Pancreas (tissue), 10 donors: ENCODE data around the gene LRRC23. TPM values are rescaled to one million over a fixed set of nuclear protein-coding genes. Genes with fewer than 3 reads are reported as not detected.
"Not testable (repeated sequence)": the region's sequence is repeated elsewhere in the genome, so short reads cannot be mapped to it uniquely, and the experiment has no call there.

Experiments
- ATAC-seq, 4 donors: fragments of 200-7000 bp; cut with Tn5 transposase; one replicate each; pipeline versions ENCODE4 v1.8.0 to v1.9.1; 2020; ENCODE audit warnings: mild to moderate bottlenecking in 4 of 4, moderate library complexity in 4 of 4
- DNase-seq, 6 donors: peaks; one replicate each; pipeline ENCODE4 v3.0.0-alpha.2; 2020
- FAIRE-seq: peaks from 2 replicates; lab custom pipeline; 2012; peaks lifted over from hg19 to GRCh38; lab: Jason Lieb, UNC
- H3K27ac ChIP-seq, 4 donors: fragments of 200-600 bp; sonication (generic); 1 replicate in 3 of 4; 2 replicates in 1 of 4; pipeline versions ENCODE4 v1.5.0 to v1.8.0; 2020
- H3K27me3 ChIP-seq, 4 donors: fragments of 200-600 bp; one replicate each; pipeline ENCODE4 v1.8.0; 2021
- H3K36me3 ChIP-seq, 3 donors: fragments of 200-600 bp; sonication (generic) in 1 of 3; one replicate each; pipeline versions ENCODE4 v1.5.0 to v1.8.0; 2020 to 2021
- H3K4me1 ChIP-seq, 3 donors: fragments of 200-600 bp; one replicate each; pipeline ENCODE4 v1.8.0; 2021
- H3K4me3 ChIP-seq, 4 donors: fragments of 200-600 bp; sonication (generic) in 2 of 4; one replicate each; pipeline versions ENCODE4 v1.5.0 to v1.8.0; 2020 to 2021
- H3K9me3 ChIP-seq, 4 donors: fragments of 200-600 bp; one replicate each; pipeline ENCODE4 v1.8.0; 2021
- WGBS, 2 donors: extraction: QIAGEN DNeasy Blood & Tissue Kit; methylation state at CpG; one replicate each; pipeline ENCODE4 v1.1.7; 2013; 5-methylcytosine and 5-hydroxymethylcytosine counted together
- intact Hi-C, 3 donors: fragments of 100-400 bp; cut with DNase I; formaldehyde crosslinking; loops; one replicate each; pipeline versions ENCODE4 v1.11.1 to v1.14.2; 2022
- polyA plus RNA-seq, 2 donors: library from polyadenylated mRNA; stranded (reverse); fragments of 200-250 nt; gene quantifications; one replicate each; pipeline ENCODE4 v1.2.3, GENCODE V29; 2013
- total RNA-seq, 6 donors: library from RNA; stranded (reverse); fragmentation: NEBNext Ultra II Directional in 4 of 6; extraction: Animal tissue kit (Norgen Biotek cat#: 25700) in 4 of 6; gene quantifications; one replicate each; pipeline versions ENCODE4 v1.2.1 to v1.2.4, GENCODE V29; 2021 to 2023
- TF ChIP-seq, protein P1 (sequence below), 4 donors: fragments of 200-600 bp; sonication (generic) in 3 of 4; IDR thresholded peaks; one replicate each; pipeline versions ENCODE4 v1.5.0 to v1.8.0; 2021; ENCODE audit warnings: antibody characterized with exemption in 4 of 4
- donor health status: healthy with polysubstance abuse.
- donor health status: DM: no; HTN: no; CAD: no; lungs with moderate emphysema.
- donor health status: DM: no; HTN: no; CAD: no.
- donor health status: control.
- donor health status: control.
- donor health status: Bipolar disorder and iron deficiency.
- donor health status: DM: yes; HTN: yes; CAD: no.
- donor health status: DM: no; HTN: no; CAD: no.
- donor health status: DM: no; HTN: no; CAD: no.
- donor health status: DM: yes; HTN: yes; CAD: no.

The LRRC23 gene
- total and polyA plus RNA-seq, 8 donors = 1.7 to 13.0 (median 3.8) TPM

DNA sequence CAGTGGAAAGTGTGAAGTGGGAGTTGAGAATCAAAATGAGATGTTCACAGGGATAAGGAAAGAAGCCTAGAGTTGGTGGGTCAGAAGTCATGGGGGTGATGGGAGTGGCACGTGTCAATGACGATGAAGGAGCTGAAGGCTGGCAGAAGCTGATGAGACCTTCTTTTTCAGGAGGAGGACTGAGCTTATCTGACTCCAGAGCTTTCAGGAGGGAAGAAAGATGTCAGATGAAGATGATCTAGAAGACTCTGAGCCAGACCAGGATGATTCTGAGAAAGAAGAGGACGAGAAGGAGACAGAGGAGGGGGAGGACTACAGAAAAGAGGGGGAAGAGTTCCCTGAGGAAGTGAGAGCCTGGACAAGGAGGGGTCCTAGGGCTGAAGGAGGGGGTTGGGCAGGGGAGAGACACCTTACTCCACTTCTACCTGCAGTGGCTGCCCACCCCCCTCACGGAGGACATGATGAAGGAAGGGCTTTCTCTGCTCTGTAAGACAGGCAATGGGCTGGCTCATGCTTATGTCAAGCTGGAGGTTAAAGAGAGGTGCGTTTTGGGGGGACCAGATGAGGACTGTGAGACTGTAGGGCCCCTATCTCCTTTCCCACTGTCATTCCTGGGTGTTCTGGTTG is 905 bp downstream of the LRRC23 start:
- H3K4me1 ChIP-seq = peaks cover 0 to 7% (median 4%) of the 10 kb centered on the region in 3 donors
- H3K9me3 ChIP-seq = no peaks in the 10 kb centered on the region
- peak overlapping the region in 1 of 4 donors; percentile 71 for H3K27ac ChIP-seq
- WGBS, 2 donors = 58 to 71% methylated on average over 5 of the region's 5 CpGs
- TF ChIP-seq, protein P1, sequence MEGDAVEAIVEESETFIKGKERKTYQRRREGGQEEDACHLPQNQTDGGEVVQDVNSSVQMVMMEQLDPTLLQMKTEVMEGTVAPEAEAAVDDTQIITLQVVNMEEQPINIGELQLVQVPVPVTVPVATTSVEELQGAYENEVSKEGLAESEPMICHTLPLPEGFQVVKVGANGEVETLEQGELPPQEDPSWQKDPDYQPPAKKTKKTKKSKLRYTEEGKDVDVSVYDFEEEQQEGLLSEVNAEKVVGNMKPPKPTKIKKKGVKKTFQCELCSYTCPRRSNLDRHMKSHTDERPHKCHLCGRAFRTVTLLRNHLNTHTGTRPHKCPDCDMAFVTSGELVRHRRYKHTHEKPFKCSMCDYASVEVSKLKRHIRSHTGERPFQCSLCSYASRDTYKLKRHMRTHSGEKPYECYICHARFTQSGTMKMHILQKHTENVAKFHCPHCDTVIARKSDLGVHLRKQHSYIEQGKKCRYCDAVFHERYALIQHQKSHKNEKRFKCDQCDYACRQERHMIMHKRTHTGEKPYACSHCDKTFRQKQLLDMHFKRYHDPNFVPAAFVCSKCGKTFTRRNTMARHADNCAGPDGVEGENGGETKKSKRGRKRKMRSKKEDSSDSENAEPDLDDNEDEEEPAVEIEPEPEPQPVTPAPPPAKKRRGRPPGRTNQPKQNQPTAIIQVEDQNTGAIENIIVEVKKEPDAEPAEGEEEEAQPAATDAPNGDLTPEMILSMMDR (IDR thresholded peaks at IDR 0.05) = no peak
- DNase-seq (no peak), FAIRE-seq (no peak), ATAC-seq (no peak)
- H3K27me3 ChIP-seq = no peaks in the 10 kb centered on the region
- intact Hi-C loops = no loop called here
- no peaks in the 10 kb centered on the region for H3K36me3 ChIP-seq
- H3K4me3 ChIP-seq = peak overlapping the region in 1 of 4 donors; percentile 63

DNA sequence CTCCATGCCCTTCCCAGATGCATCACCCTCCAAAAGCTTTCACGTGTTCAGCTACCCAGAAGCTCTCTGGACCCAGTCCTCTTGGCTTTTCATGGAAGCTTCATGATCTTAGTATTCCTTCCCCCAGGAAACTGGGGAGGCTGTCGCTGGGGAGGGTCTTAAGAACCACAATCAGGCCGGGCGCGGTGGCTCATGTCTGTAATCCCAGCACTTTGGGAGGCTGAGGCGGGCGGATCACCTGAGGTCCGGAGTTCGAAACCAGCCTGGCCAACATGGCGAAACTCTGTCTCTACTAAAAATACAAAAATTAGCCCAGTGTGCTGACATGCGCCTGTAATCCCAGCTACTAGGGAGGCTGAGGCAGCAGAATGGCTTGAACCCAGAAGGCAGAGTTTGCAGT is 3.5 kb downstream of the LRRC23 start:
- intact Hi-C loops, H3K4me3 ChIP-seq, FAIRE-seq, H3K36me3 ChIP-seq, ATAC-seq, H3K9me3 ChIP-seq, H3K27me3 ChIP-seq, H3K27ac ChIP-seq, H3K4me1 ChIP-seq: not testable (repeated sequence)
- DNase-seq = peak in 1 of 6 donors; percentile 27
- WGBS, 2 donors = 91 to 97% methylated on average over 11 of the region's 11 CpGs

DNA sequence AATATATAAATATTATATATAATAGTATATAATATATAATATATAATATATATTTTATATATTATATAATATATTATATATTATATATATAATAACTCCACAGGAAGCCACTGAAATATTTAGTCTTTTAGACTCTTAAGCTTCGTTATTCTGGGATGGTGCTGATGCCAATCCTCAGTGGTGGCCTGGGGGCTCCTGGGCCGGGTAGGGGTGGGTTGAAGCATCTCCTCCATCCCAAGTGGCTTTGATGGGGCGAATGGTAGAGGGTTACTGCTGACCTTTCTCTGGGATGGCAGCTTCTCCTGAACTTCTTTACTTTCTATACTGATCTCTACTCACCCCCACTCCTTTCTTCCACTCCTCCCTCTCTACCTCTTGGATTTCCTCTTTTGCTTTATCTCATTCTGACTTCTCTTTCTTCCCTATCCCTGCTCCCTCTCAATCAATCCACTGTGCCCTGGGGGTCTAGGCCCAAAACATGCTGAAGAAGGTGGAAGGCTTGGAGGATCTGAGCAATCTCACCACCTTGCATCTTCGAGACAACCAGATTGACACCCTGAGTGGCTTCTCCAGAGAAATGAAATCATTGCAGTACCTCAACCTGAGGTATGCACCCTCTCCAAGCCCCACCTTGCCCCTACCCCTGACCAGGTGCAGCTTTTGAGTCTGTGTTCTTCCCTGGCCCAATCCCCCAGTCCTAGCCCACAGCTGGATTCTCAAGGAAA is 5.0 kb downstream of the LRRC23 start:
- no peak overlapping the region for H3K27ac ChIP-seq
- 84 to 85% methylated on average over 4 of the region's 4 CpGs for WGBS, 2 donors
- FAIRE-seq = no peak
- H3K36me3 ChIP-seq = no peaks in the 10 kb centered on the region
- H3K9me3 ChIP-seq = no peaks in the 10 kb centered on the region
- peak in 1 of 6 donors; percentile 35 for DNase-seq
- ATAC-seq = no peak
- intact Hi-C loops = no loop called here
- H3K27me3 ChIP-seq = no peaks in the 10 kb centered on the region
- H3K4me3 ChIP-seq = no peak overlapping the region
- TF ChIP-seq, protein P1 (IDR thresholded peaks at IDR 0.05) = no peak
- H3K4me1 ChIP-seq = peaks cover 0 to 7% (median 0%) of the 10 kb centered on the region in 3 donors

DNA sequence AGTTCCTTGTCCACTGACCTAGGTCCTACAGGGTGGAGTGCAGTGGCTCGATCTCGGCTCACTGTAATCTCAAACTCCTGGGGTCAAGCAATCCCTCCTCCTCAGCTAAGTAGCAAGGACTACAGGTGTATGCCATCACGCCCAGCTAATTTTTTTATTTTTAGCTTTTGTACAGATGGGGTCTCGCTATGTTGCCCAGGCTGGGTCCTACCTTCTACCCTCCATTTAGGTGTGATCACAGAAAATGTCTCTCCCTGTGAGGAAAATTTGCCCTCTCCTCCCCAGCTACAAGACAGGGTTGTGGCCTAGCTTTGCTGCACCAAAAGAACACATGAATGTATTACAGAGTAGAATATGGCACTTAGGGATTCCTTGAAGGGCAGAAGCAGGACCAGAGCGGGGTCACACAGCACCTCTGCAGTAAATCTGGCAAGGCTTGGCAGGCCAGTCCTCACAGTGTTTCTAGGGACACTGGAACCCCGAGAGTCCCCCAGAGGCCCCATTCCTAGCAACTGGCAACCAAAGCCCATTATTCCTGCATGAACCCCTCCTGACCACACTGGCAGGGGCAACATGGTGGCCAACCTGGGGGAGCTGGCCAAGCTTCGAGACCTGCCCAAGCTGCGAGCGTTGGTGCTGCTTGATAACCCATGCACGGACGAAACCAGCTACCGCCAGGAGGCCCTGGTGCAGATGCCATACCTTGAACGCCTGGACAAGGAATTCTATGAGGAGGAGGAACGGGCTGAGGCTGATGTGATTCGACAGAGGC is 7.7 kb downstream of the LRRC23 start:
- Histone ChIP-seq H3K27ac (no peak overlapping the region), H3K9me3 (no peaks in the 10 kb centered on the region), H3K36me3 (no peaks in the 10 kb centered on the region), H3K4me1 (peaks cover 0 to 4% (median 0%) of the 10 kb centered on the region in 3 donors), H3K27me3 (no peaks in the 10 kb centered on the region), H3K4me3 (no peak overlapping the region)
- 64 to 74% methylated on average over 15 of the region's 15 CpGs for WGBS, 2 donors
- ATAC-seq (no peak), DNase-seq (peak in 2 of 6 donors; percentile 7 to 50), FAIRE-seq (no peak)
- TF ChIP-seq, protein P1 (IDR thresholded peaks at IDR 0.05) = no peak
- intact Hi-C loops = no loop called here

DNA sequence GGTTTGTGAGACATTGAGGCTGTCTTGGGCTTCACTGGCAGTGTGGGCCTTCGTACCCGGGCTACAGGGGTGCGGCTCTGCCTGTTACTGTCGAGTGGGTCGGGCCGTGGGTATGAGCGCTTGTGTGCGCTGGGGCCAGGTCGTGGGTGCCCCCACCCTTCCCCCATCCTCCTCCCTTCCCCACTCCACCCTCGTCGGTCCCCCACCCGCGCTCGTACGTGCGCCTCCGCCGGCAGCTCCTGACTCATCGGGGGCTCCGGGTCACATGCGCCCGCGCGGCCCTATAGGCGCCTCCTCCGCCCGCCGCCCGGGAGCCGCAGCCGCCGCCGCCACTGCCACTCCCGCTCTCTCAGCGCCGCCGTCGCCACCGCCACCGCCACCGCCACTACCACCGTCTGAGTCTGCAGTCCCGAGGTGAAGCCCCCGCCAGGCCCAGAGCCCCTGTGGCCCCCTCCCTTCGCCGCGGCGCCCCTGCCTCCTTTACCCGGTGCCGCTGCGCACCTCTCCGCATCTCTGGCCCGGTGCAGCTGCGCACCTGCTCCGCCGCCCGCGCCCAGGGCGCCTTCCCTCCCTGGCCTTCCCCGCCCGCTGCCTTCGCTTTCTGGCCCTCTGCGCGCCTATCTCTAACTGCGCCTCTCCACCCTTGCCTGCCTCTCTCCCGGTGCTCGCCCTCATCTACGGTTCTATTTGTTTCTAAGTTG is 9.8 kb downstream of the LRRC23 start, which contains the start of gene ENO2:
TSS of gene ENO2 (plus strand) at position 335 of the 701 bp plus-strand sequence. CDS start 1,253 bp downstream, outside the sequence.
- Histone ChIP-seq H3K27ac (peak within 1 kb of the TSS in 2 of 4 donors; percentile 10 to 60), H3K9me3 (no peaks in the 10 kb centered on the region), H3K36me3 (no peaks in the 10 kb centered on the region), H3K4me3 (peak within 1 kb of the TSS; percentile 14 to 60 (median 37)), H3K27me3 (no peaks in the 10 kb centered on the region), H3K4me1 (peaks cover 0 to 4% (median 0%) of the 10 kb centered on the region in 3 donors)
- WGBS, 2 donors = 0% methylated on average over 39 to 68 of the region's 68 CpGs
- DNase-seq (peak; percentile 46 to 87 (median 64)), ATAC-seq (peak; percentile 79 to 93 (median 88)), FAIRE-seq (no peak)
- intact Hi-C loops = no loop called here
- TF ChIP-seq, protein P1 (IDR thresholded peaks at IDR 0.05) = no peak
